ENCODE results near the gene TAF6. TPM values are rescaled to one million over a fixed set of nuclear protein-coding genes. Genes with fewer than 3 reads are reported as not detected.
"Not testable (repeated sequence)": the region's sequence is repeated elsewhere in the genome, so short reads cannot be mapped to it uniquely, and the experiment has no call there.

The TAF6 gene
- total RNA-seq, 1 experiment from 2014 or later, result 50.5 TPM

DNA sequence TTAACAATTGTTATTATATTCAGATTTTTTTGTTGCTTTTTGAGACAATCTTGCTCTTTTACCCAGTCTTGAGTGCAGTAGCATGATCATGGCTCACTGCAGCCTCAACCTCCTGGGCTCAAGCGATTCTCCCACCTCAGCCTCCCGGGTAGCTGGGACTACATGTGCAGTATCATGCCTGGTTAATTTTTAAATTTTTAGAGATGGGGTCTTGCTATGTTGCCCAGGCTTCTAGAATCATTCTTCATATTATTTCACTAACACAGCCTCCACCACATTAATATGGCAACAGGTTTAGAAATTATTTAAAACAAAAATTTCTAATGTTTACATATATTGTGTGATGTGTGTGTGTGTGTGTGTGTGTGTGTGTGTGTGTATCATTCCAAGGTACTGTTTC lies 28.1 kb upstream of the TAF6 start:
- no peak overlapping the region for H3K4me3 Mint-ChIP-seq (ENCODE audit: low read depth, unreplicated experiment)
- H3K27ac Mint-ChIP-seq (ENCODE audit: unreplicated experiment), result no peak overlapping the region
- no peaks in the 10 kb centered on the region for H3K9me3 Mint-ChIP-seq (ENCODE audit: low read depth, unreplicated experiment)
- peaks cover 21% of the 10 kb centered on the region for H3K4me1 Mint-ChIP-seq (ENCODE audit: low read depth, unreplicated experiment)
- no peak for TF ChIP-seq CTCF (IDR thresholded peaks at IDR 0.05; ENCODE audit: unreplicated experiment)
- H3K36me3 Mint-ChIP-seq (ENCODE audit: insufficient read depth, unreplicated experiment), result peaks cover 27% of the 10 kb centered on the region
- intact Hi-C loops (cut with micrococcal nuclease; ENCODE audit: unreplicated experiment), result no loop called here
- BruUV-seq (replicated peaks), result no TSS peak
- no peak for DNase-seq
- H3K27me3 Mint-ChIP-seq (ENCODE audit: unreplicated experiment), result no peaks in the 10 kb centered on the region
- CTCF ChIA-PET, result no interaction called here

DNA sequence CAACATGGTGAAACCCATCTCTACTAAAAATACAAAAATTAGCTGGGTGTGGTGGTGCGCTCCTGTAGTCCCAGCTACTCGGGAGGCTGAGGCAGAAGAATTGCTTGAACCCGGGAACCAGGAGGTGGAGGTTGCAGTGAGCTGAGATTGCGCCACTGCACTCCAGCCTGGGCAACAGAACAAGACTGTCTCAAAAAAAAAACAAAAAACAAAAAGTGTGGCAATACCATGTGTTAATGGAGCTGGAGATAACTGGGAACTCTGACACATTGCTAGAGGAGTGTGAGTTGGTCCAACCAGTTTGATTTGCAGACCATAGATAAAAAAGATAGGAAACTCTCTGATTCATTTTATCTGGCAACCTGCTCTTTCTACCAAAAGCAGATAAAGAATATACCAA lies 27.2 kb upstream of the TAF6 start:
- BruUV-seq (replicated peaks); intact Hi-C loops (cut with micrococcal nuclease; ENCODE audit: unreplicated experiment); H3K27ac Mint-ChIP-seq (ENCODE audit: unreplicated experiment); H3K27me3 Mint-ChIP-seq (ENCODE audit: unreplicated experiment); CTCF ChIA-PET; DNase-seq; H3K9me3 Mint-ChIP-seq (ENCODE audit: low read depth, unreplicated experiment); H3K4me3 Mint-ChIP-seq (ENCODE audit: low read depth, unreplicated experiment): not testable (repeated sequence)
- H3K4me1 Mint-ChIP-seq (ENCODE audit: low read depth, unreplicated experiment), result peaks cover 23% of the 10 kb centered on the region
- H3K36me3 Mint-ChIP-seq (ENCODE audit: insufficient read depth, unreplicated experiment), result peaks cover 20% of the 10 kb centered on the region

GRCh38 chr7:100142461-100142860 lies 23.3 kb upstream of the TAF6 start:
- H3K27me3 Mint-ChIP-seq (ENCODE audit: unreplicated experiment), result no peaks in the 10 kb centered on the region
- H3K9me3 Mint-ChIP-seq (ENCODE audit: low read depth, unreplicated experiment), result no peaks in the 10 kb centered on the region
- intact Hi-C loops (cut with micrococcal nuclease; ENCODE audit: unreplicated experiment), result no loop called here
- no TSS peak for BruUV-seq (replicated peaks)
- no peak overlapping the region for H3K27ac Mint-ChIP-seq (ENCODE audit: unreplicated experiment)
- no peak overlapping the region for H3K4me3 Mint-ChIP-seq (ENCODE audit: low read depth, unreplicated experiment)
- H3K36me3 Mint-ChIP-seq (ENCODE audit: insufficient read depth, unreplicated experiment), result peaks cover under 1% of the 10 kb centered on the region
- CTCF ChIA-PET, result interaction anchor here (0.7 kb wide), 1 partner anchor 29 kb away, joined by 3 read pairs; no protein-coding TSS in a partner anchor
- no peak for TF ChIP-seq CTCF (IDR thresholded peaks at IDR 0.05; ENCODE audit: unreplicated experiment)
- H3K4me1 Mint-ChIP-seq (ENCODE audit: low read depth, unreplicated experiment), result peaks cover 7% of the 10 kb centered on the region
- DNase-seq, result no peak

DNA sequence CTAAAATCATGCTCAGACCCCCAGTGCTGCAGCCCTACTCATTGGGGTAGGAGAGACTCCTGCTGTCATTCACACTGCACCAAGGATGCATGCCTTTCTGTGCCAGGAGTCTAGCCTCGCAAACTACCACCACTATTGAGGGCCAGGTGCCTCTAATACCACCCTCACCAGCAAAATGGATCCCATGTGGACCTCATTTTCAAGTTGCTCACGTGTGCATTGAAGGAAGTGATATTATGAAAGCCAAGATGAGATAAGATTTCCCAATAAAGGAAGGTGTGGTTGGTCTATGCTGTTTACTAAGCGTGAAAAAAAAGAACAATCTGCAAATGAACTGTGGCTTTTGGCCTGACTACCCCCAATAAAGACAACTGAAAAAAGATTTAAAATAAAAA lies 22.4 kb upstream of the TAF6 start:
- H3K4me3 Mint-ChIP-seq (ENCODE audit: low read depth, unreplicated experiment), result no peak overlapping the region
- CTCF ChIA-PET, result interaction anchor here (0.5 kb wide), 1 partner anchor 41 kb away, joined by 3 read pairs; no protein-coding TSS in a partner anchor
- H3K36me3 Mint-ChIP-seq (ENCODE audit: insufficient read depth, unreplicated experiment), result no peaks in the 10 kb centered on the region
- no peak overlapping the region for H3K27ac Mint-ChIP-seq (ENCODE audit: unreplicated experiment)
- H3K9me3 Mint-ChIP-seq (ENCODE audit: low read depth, unreplicated experiment), result no peaks in the 10 kb centered on the region
- TF ChIP-seq CTCF (IDR thresholded peaks at IDR 0.05; ENCODE audit: unreplicated experiment), result no peak
- H3K4me1 Mint-ChIP-seq (ENCODE audit: low read depth, unreplicated experiment), result peaks cover 7% of the 10 kb centered on the region
- no TSS peak for BruUV-seq (replicated peaks)
- no peak for DNase-seq
- intact Hi-C loops (cut with micrococcal nuclease; ENCODE audit: unreplicated experiment), result no loop called here
- no peaks in the 10 kb centered on the region for H3K27me3 Mint-ChIP-seq (ENCODE audit: unreplicated experiment)

DNA sequence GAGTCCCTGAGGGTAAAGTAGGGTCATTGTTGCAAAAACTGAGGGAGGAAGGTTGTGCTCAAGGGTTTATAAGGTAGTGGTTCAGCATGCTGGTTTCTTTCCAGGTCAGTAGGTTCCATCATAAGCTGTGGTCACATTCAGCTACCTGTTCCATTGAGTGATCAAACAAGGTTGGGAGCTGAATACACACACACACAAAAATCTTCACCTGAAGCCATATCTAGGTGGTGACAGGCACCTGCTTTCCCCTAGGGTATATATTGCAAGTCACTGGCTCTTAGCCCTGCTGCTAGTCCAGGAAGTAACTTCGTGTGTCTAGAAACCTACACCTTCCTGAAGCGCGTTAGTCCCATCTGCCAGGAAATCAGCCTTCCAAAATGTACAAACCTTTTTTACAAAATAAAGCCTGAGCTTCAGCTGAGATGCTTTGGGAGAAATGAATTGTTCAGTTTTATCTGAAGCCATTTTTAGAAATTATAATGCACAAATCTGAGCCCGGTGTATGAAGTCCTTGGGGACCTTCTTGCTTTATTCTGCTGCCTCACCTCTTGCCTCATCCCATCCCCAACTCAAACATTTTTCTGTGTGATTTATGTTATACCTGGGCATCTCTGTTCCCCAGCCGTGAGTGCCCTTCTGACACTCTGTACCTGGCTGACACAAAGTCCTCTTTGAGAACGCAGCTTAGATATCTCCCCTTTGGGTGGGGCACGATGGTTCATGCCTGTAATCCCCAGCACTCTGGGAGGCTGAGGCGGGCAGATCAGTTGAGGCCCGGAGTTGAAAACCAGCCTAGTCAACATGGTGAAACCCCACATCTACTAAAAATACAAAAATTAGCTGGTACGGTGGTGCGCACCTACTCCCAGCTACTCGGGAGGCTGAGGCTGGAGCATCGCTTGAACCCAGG lies 18.9 kb upstream of the TAF6 start:
- Mint-ChIP-seq H3K4me3 (ENCODE audit: low read depth, unreplicated experiment) (no peak overlapping the region), H3K27ac (ENCODE audit: unreplicated experiment) (no peak overlapping the region), H3K9me3 (ENCODE audit: low read depth, unreplicated experiment) (no peaks in the 10 kb centered on the region), H3K27me3 (ENCODE audit: unreplicated experiment) (no peaks in the 10 kb centered on the region), H3K36me3 (ENCODE audit: insufficient read depth, unreplicated experiment) (no peaks in the 10 kb centered on the region), H3K4me1 (ENCODE audit: low read depth, unreplicated experiment) (peaks cover 7% of the 10 kb centered on the region)
- DNase-seq, result no peak
- no peak for TF ChIP-seq CTCF (IDR thresholded peaks at IDR 0.05; ENCODE audit: unreplicated experiment)
- CTCF ChIA-PET, result interaction anchor here (0.6 kb wide), 1 partner anchor 628 kb away, joined by 4 read pairs; no protein-coding TSS in a partner anchor
- BruUV-seq (replicated peaks), result no TSS peak
- intact Hi-C loops (cut with micrococcal nuclease; ENCODE audit: unreplicated experiment), result no loop called here
